ENCODE data around the gene DNAH1.

The DNAH1 gene

GRCh38 chr3:52349611-52350395 is 33.7 kb downstream of the DNAH1 start:
- H3K4me3 ChIP-seq (ENCODE audit: low read length): no peak overlapping the region
- TF ChIP-seq CTCF (conservative IDR thresholded peaks at IDR 0.05; ENCODE audit: low read length): no peak
- no peak for DNase-seq (ENCODE audit: low read depth)

DNA sequence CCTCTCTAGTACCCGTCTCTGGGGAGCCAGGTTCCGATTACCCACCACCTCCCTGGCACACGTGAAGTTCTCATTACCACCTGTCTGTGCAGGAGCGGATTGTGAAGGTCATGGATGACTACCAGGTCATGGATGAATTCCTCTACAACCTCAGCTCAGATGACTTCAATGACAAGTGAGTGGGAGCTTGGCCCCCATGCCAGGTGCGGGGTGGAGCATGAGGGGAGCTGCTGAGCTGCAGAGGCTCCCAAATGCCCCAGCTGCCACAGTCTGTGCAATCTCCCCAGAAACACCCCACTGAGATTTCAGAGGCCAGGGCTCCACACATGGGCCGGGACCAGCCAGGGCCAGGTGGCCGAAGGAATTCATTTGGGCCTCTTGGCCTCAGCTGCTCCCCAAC is 34.3 kb downstream of the DNAH1 start:
- no peak for TF ChIP-seq CTCF (conservative IDR thresholded peaks at IDR 0.05; ENCODE audit: low read length)
- DNase-seq (ENCODE audit: low read depth): no peak
- H3K4me3 ChIP-seq (ENCODE audit: low read length): no peak overlapping the region

- TF ChIP-seq CTCF (conservative IDR thresholded peaks at IDR 0.05; ENCODE audit: low read length): no peak
- DNase-seq (ENCODE audit: low read depth): no peak
- no peak overlapping the region for H3K4me3 ChIP-seq (ENCODE audit: low read length)
Measured at GRCh38 chr3:52350981-52351761, 35.1 kb downstream of the DNAH1 start.

- no peak for TF ChIP-seq CTCF (conservative IDR thresholded peaks at IDR 0.05; ENCODE audit: low read length)
- no peak overlapping the region for H3K4me3 ChIP-seq (ENCODE audit: low read length)
- DNase-seq (ENCODE audit: low read depth): no peak
Measured at GRCh38 chr3:52351762-52352368, 35.7 kb downstream of the DNAH1 start.

GRCh38 chr3:52352566-52352965 is 36.4 kb downstream of the DNAH1 start:
- no peak for DNase-seq (ENCODE audit: low read depth)
- no peak for TF ChIP-seq CTCF (conservative IDR thresholded peaks at IDR 0.05; ENCODE audit: low read length)

GRCh38 chr3:52353291-52353855 is 37.3 kb downstream of the DNAH1 start:
- no peak for DNase-seq (ENCODE audit: low read depth)
- no peak for TF ChIP-seq CTCF (conservative IDR thresholded peaks at IDR 0.05; ENCODE audit: low read length)
- no peak overlapping the region for H3K4me3 ChIP-seq (ENCODE audit: low read length)

More at GRCh38 chr3:52352566-52352965, 36.4 kb downstream of the DNAH1 start:
- H3K4me3 ChIP-seq (ENCODE audit: low read length): no peak overlapping the region
